Suprapubic skin (tissue), 4 donors: Measurements from ENCODE around the gene CASS4. TPM values are rescaled to one million over a fixed set of nuclear protein-coding genes. Genes with fewer than 3 reads are reported as not detected.

Experiments used
- DNase-seq, 2 donors: peaks; one replicate each; pipeline ENCODE4 v3.0.0-alpha.2; 2019; ENCODE audit warnings: low spot score in 2 of 2
- H3K27ac ChIP-seq: fragments of 200-600 bp; sonication (generic); one replicate; pipeline ENCODE4 v1.5.1; 2019
- H3K27me3 ChIP-seq: fragments of 200-600 bp; sonication (generic); one replicate; pipeline ENCODE4 v1.5.1; 2019
- H3K36me3 ChIP-seq: fragments of 200-600 bp; sonication (generic); one replicate; pipeline ENCODE4 v1.5.1; 2019
- H3K4me1 ChIP-seq: fragments of 200-600 bp; sonication (generic); one replicate; pipeline ENCODE4 v1.5.1; 2019
- H3K4me3 ChIP-seq: fragments of 200-600 bp; sonication (generic); one replicate; pipeline ENCODE4 v1.5.1; 2019; ENCODE audit warnings: mild to moderate bottlenecking
- H3K9me3 ChIP-seq: fragments of 200-600 bp; sonication (generic); one replicate; pipeline ENCODE4 v1.5.1; 2019
- EP300 ChIP-seq: sonication (generic); formaldehyde crosslinking; IDR thresholded peaks from one replicate; pipeline ENCODE4 v1.6.1; 2017; ENCODE audit warnings: antibody characterized with exemption
- POLR2A ChIP-seq, 2 donors: fragments of 450-650 bp; IDR thresholded peaks; one replicate each; pipeline ENCODE4 v1.6.1; 2017; ENCODE audit warnings: antibody characterized with exemption in 2 of 2, mild to moderate bottlenecking in 2 of 2, moderate library complexity in 2 of 2
- POLR2AphosphoS5 ChIP-seq, 3 donors: sonication (generic); formaldehyde crosslinking; IDR thresholded peaks; one replicate each; pipeline ENCODE4 v1.6.1; 2017; ENCODE audit warnings: antibody characterized with exemption in 3 of 3
- WGBS: methylation state at CpG from one replicate; pipeline ENCODE4 v1.1.5; 2018; 5-methylcytosine and 5-hydroxymethylcytosine counted together
- total RNA-seq, 4 donors: library from RNA; depleted of rRNA; stranded (reverse); fragments of >200 nt; gene quantifications; one replicate each; pipeline ENCODE4 v1.1.0, GENCODE V29; 2016
- TF ChIP-seq, protein P1 (sequence below), 2 donors: fragments of 200-600 bp in 1 of 2; fragments of 450-650 bp in 1 of 2; sonication (generic) in 1 of 2; IDR thresholded peaks; one replicate each; pipeline ENCODE4 v1.5.1; 2016 to 2019; ENCODE audit warnings: antibody characterized with exemption in 2 of 2, mild to moderate bottlenecking in 1 of 2, moderate library complexity in 1 of 2

The CASS4 gene
- total RNA-seq, 4 donors from 2014 or later = 0.42 to 1.9 (median 0.66) TPM

- WGBS = 60% methylated on average over 4 of the region's 4 CpGs
- Histone ChIP-seq H3K27ac (no peak overlapping the region), H3K9me3 (no peaks in the 10 kb centered on the region), H3K36me3 (no peaks in the 10 kb centered on the region), H3K27me3 (no peaks in the 10 kb centered on the region), H3K4me3 (no peak overlapping the region), H3K4me1 (peaks cover 15% of the 10 kb centered on the region)
- DNase-seq = no peak
- TF ChIP-seq POLR2AphosphoS5 (IDR thresholded peaks at IDR 0.05) (no peak), EP300 (no peak), POLR2A (IDR thresholded peaks at IDR 0.05) (no peak)
- TF ChIP-seq, protein P1, sequence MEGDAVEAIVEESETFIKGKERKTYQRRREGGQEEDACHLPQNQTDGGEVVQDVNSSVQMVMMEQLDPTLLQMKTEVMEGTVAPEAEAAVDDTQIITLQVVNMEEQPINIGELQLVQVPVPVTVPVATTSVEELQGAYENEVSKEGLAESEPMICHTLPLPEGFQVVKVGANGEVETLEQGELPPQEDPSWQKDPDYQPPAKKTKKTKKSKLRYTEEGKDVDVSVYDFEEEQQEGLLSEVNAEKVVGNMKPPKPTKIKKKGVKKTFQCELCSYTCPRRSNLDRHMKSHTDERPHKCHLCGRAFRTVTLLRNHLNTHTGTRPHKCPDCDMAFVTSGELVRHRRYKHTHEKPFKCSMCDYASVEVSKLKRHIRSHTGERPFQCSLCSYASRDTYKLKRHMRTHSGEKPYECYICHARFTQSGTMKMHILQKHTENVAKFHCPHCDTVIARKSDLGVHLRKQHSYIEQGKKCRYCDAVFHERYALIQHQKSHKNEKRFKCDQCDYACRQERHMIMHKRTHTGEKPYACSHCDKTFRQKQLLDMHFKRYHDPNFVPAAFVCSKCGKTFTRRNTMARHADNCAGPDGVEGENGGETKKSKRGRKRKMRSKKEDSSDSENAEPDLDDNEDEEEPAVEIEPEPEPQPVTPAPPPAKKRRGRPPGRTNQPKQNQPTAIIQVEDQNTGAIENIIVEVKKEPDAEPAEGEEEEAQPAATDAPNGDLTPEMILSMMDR (IDR thresholded peaks at IDR 0.05) = no peak
Measured at GRCh38 chr20:56422824-56423189, 10.7 kb downstream of the CASS4 start.

GRCh38 chr20:56423211-56423610 lies 11.2 kb downstream of the CASS4 start:
- TF ChIP-seq POLR2AphosphoS5 (IDR thresholded peaks at IDR 0.05) = no peak
- TF ChIP-seq POLR2A (IDR thresholded peaks at IDR 0.05) = no peak
- no peak for TF ChIP-seq EP300
- TF ChIP-seq, protein P1 (IDR thresholded peaks at IDR 0.05) = no peak
- Histone ChIP-seq H3K36me3 (no peaks in the 10 kb centered on the region), H3K27ac (no peak overlapping the region), H3K9me3 (no peaks in the 10 kb centered on the region), H3K4me3 (no peak overlapping the region), H3K27me3 (no peaks in the 10 kb centered on the region), H3K4me1 (peaks cover 11% of the 10 kb centered on the region)
- DNase-seq = no peak
- WGBS = 96% methylated on average over 1 of the region's 1 CpG

DNA sequence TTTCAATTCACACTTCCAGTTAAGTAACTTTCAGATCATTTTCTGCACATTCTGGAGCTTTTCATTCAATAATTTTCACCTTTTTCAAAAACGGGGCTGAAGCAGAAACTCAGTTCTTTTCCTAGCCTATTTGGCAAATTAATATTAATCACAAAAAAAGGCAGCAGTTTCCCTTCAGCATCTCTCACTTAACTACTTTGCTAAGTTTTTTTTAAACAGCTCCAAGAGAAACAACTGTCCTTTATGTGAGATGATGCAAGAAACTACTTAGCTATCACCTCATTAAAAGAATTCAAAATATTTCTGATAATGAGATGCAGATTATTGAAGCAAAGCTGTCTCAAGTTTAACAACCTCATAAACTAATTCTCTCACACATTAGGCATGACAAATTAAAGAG lies 11.8 kb downstream of the CASS4 start:
- no peaks in the 10 kb centered on the region for H3K9me3 ChIP-seq
- H3K27ac ChIP-seq = no peak overlapping the region
- H3K27me3 ChIP-seq = no peaks in the 10 kb centered on the region
- H3K4me1 ChIP-seq = peaks cover 13% of the 10 kb centered on the region
- no peaks in the 10 kb centered on the region for H3K36me3 ChIP-seq
- TF ChIP-seq POLR2AphosphoS5 (IDR thresholded peaks at IDR 0.05) (no peak), POLR2A (IDR thresholded peaks at IDR 0.05) (no peak), EP300 (no peak)
- TF ChIP-seq, protein P1 (IDR thresholded peaks at IDR 0.05) = no peak
- 66% methylated on average over 1 of the region's 1 CpG for WGBS
- no peak overlapping the region for H3K4me3 ChIP-seq
- no peak for DNase-seq

DNA sequence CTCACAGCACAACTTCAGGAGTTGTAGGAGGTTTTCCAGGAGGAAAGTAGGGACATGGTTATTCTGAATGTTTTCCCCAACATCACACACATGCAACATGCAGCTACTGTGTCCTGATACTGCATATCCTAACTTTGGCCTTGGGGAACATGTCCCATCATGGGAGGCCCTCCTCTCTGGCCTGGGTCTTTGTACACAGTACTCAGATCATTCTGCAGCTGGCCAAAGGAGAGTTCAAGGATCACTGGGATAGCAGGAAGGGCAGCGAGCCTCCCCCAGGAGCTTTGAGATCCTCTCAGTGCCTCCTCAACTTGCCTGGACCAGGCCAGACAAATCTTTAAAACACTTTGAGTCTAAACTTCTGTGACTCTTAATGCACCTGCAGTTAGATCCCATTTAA lies 12.9 kb downstream of the CASS4 start:
- Histone ChIP-seq H3K27me3 (no peaks in the 10 kb centered on the region), H3K9me3 (no peaks in the 10 kb centered on the region), H3K36me3 (no peaks in the 10 kb centered on the region), H3K27ac (no peak overlapping the region), H3K4me3 (no peak overlapping the region), H3K4me1 (peaks cover 19% of the 10 kb centered on the region)
- DNase-seq = no peak
- TF ChIP-seq POLR2AphosphoS5 (IDR thresholded peaks at IDR 0.05) (no peak), EP300 (no peak), POLR2A (IDR thresholded peaks at IDR 0.05) (no peak)
- TF ChIP-seq, protein P1 (IDR thresholded peaks at IDR 0.05) = no peak
- WGBS = no CpG with 5 or more reads among the region's 1 CpG

DNA sequence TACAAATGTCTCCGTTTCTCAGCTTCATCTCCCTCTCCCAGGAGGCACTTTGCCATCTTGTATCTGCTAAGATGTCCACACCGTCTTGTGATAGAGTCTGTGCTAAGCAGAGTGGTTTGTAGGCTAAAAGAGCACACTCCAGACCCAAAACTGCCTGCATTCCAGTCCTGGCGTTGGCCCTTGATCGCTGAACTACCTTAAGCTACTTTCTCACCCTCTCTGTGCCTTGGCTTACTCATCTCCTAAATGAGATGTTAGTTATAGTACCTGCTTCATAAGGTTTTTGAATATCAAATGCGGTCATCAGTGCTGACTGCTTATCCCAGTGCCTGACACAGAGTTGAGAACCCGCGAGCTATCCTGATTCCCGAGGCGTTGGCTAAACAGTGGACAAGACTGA lies 14.0 kb downstream of the CASS4 start:
- Histone ChIP-seq H3K9me3 (no peaks in the 10 kb centered on the region), H3K4me1 (peaks cover 23% of the 10 kb centered on the region), H3K36me3 (no peaks in the 10 kb centered on the region), H3K27ac (no peak overlapping the region), H3K4me3 (no peak overlapping the region), H3K27me3 (no peaks in the 10 kb centered on the region)
- TF ChIP-seq EP300 (no peak), POLR2AphosphoS5 (IDR thresholded peaks at IDR 0.05) (no peak), POLR2A (IDR thresholded peaks at IDR 0.05) (no peak)
- TF ChIP-seq, protein P1 (IDR thresholded peaks at IDR 0.05) = no peak
- DNase-seq = no peak
- 97% methylated on average over 9 of the region's 9 CpGs for WGBS
